ENCODE results near the gene PTPN23. TPM values are rescaled to one million over a fixed set of nuclear protein-coding genes. Genes with fewer than 3 reads are reported as not detected.
A peak's percentile ranks its signal among the peaks of the same experiment; 100 is the strongest.

PTPN23 gene
- total and polyA plus RNA-seq, 9 of the 15 experiments (the other 6 are each of a cell fraction or from before 2014, with no cell fraction given) = 0.41 to 58.7 (median 7.2) TPM

DNA sequence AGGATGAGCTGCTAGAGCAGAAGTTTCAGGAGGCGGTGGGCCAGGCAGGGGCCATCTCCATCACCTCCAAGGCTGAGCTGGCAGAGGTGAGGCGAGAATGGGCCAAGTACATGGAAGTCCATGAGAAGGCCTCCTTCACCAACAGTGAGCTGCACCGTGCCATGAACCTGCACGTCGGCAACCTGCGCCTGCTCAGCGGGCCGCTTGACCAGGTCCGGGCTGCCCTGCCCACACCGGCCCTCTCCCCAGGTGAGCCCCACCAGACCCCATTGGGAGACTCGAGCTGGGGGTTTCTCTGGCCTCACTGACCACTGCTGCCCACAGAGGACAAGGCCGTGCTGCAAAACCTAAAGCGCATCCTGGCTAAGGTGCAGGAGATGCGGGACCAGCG lies 28.0 kb downstream of the PTPN23 start:
- DNase-seq (ENCODE audit: extremely low read depth in 1 of 4, low spot score in 3 of 4) (no peak), FAIRE-seq (no peak), ATAC-seq (no peak)
- Histone ChIP-seq H2AFZ (ENCODE audit: low read depth, low read length) (no peak overlapping the region), H3K27ac (ENCODE audit: extremely low read depth, low read depth, low read length) (no peak overlapping the region), H3K9ac (ENCODE audit: insufficient read depth in 1 of 2, low read depth in 2 of 2, low read length in 2 of 2) (peak overlapping the region in 1 of 2 experiments; percentile 50; a peak in 1 of 4 replicates), H3K9me3 (replicated peaks; ENCODE audit: control insufficient read depth, insufficient read depth, low read depth, low read length) (no peaks in the 10 kb centered on the region), H3K9me1 (ENCODE audit: control insufficient read depth, insufficient read depth, low read length) (peaks cover 7% of the 10 kb centered on the region), H3K4me3 (no peak overlapping the region), H3K27me3 (ENCODE audit: control insufficient read depth in 2 of 2, insufficient read depth in 2 of 2, low read length in 2 of 2) (no peaks in the 10 kb centered on the region), H4K20me1 (replicated peaks; ENCODE audit: control insufficient read depth, insufficient read depth, low read length) (peaks cover 7% of the 10 kb centered on the region; the same call in 1 of the 2 replicates), H3K4me2 (ENCODE audit: insufficient read depth, low read length) (no peak overlapping the region), H3K79me2 (ENCODE audit: control insufficient read depth, insufficient read depth, low read length) (peaks cover 11% of the 10 kb centered on the region; the same call in 2 of the 3 replicates), H3K36me3 (ENCODE audit: control insufficient read depth, insufficient read depth, low read length) (peaks cover 85% of the 10 kb centered on the region; the same call in 2 of the 3 replicates), H3K4me1 (replicated peaks in 1 of 2; ENCODE audit: control insufficient read depth in 2 of 2, insufficient read depth in 2 of 2, low read length in 2 of 2) (peaks cover 28 to 72% of the 10 kb centered on the region in 2 experiments)
- ChIA-PET POLR2A (interaction anchor here (0.6 to 1.4 kb wide), 7 partner anchors 9 to 486 kb away, joined by 3 to 7 read pairs (median 4); no protein-coding TSS in a partner anchor), CTCF (ENCODE audit: low intra/inter-chr PET ratio) (no interaction called here)
- in situ Hi-C loops (cut with MboI) = no loop called here
- TF ChIP-seq, protein P1, sequence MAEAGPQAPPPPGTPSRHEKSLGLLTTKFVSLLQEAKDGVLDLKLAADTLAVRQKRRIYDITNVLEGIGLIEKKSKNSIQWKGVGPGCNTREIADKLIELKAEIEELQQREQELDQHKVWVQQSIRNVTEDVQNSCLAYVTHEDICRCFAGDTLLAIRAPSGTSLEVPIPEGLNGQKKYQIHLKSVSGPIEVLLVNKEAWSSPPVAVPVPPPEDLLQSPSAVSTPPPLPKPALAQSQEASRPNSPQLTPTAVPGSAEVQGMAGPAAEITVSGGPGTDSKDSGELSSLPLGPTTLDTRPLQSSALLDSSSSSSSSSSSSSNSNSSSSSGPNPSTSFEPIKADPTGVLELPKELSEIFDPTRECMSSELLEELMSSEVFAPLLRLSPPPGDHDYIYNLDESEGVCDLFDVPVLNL (CRISPR knock-in tag; IDR thresholded peaks at IDR 0.05; ENCODE audit: low read depth) = no peak
- TF ChIP-seq HNRNPK (IDR thresholded peaks at IDR 0.05; ENCODE audit: low read depth, low read length, poor library complexity, severe bottlenecking) (no peak), GABPA (tag; conservative IDR thresholded peaks at IDR 0.05; ENCODE audit: low read depth) (no peak), EP400 (IDR thresholded peaks at IDR 0.05) (no peak), CCNT2 (IDR thresholded peaks at IDR 0.05; ENCODE audit: borderline replicate concordance, extremely low read depth, insufficient read length, low read depth, low read length) (no peak), ZNF586 (CRISPR knock-in tag; conservative IDR thresholded peaks at IDR 0.05) (no peak), ZNF124 (CRISPR knock-in tag; IDR thresholded peaks at IDR 0.05) (no peak)
- TF ChIP-seq, protein P2, sequence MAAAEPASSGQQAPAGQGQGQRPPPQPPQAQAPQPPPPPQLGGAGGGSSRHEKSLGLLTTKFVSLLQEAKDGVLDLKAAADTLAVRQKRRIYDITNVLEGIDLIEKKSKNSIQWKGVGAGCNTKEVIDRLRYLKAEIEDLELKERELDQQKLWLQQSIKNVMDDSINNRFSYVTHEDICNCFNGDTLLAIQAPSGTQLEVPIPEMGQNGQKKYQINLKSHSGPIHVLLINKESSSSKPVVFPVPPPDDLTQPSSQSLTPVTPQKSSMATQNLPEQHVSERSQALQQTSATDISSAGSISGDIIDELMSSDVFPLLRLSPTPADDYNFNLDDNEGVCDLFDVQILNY (CRISPR knock-in tag; IDR thresholded peaks at IDR 0.05) = no peak
- WGBS (ENCODE audit: insufficient coverage, low coverage, missing lambda C conversion rate) = 91% methylated on average over 15 of the region's 15 CpGs
- intact Hi-C loops (cut with micrococcal nuclease) = no loop called here
- TSS peak; percentile 29 for BruUV-seq (replicated peaks)
